ENCODE measurements around the gene PHB1.

DNA sequence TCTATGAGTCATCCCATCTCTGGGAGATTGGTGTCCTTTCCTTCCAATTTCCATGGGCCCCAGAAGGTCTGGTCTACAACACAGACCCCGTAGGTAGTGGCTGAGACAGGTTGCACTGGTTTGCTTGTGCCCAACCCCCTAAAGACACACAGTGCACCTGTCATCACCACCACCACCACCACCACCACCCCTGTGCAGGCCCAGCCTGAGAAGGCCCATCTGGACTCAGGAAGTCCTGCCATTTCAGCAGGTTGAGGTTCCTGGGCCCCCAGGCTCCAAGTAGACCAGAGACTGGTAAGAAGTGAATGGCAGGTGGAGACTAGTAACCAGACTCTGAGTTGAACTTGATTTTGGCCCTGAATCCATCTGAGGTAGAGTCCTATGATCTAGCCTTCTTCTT lies 25.9 kb upstream of the PHB1 start:
- TF ChIP-seq POLR2AphosphoS5 (IDR thresholded peaks at IDR 0.05; ENCODE audit: low read depth, low read length) (no peak), TAF1 (IDR thresholded peaks at IDR 0.05; ENCODE audit: borderline replicate concordance, low read depth, low read length) (no peak)

All from GM12892 (cell line).